A549 (cell line): Measurements from ENCODE around the gene CBLC.
"Not testable (repeated sequence)": the region's sequence is repeated elsewhere in the genome, so short reads cannot be mapped to it uniquely, and the experiment has no call there.

Experiments
- BHLHE40 ChIP-seq: IDR thresholded peaks from 2 replicates; pipeline ENCODE4 v1.6.1; 2012; ENCODE audit warnings: low read depth, low read length, inconsistent platforms
- EP300 ChIP-seq, 2 experiments: fragments of >200 bp; sonication (Bioruptor Twin); formaldehyde crosslinking; IDR thresholded peaks; 2 replicates in 1 of 2; 3 replicates in 1 of 2; pipeline ENCODE4 v1.6.1; 2016 to 2017
- NFE2L2 ChIP-seq: fragments of 150-350 bp; conservative IDR thresholded peaks from 2 replicates; pipeline ENCODE4 v1.6.1; 2014; ENCODE audit warnings: low read length
- RAD21 ChIP-seq, 2 experiments: fragments of >200 bp in 1 of 2; sonication (Bioruptor Twin) in 1 of 2; formaldehyde crosslinking in 1 of 2; IDR thresholded peaks in 1 of 2; conservative IDR thresholded peaks in 1 of 2; 2 replicates in 1 of 2; 3 replicates in 1 of 2; pipeline ENCODE4 v1.6.1; 2012 to 2018; ENCODE audit warnings: inconsistent platforms in 1 of 2
- ZFP36 ChIP-seq: fragments of 450-650 bp; IDR thresholded peaks from 2 replicates; pipeline ENCODE4 v1.6.1; 2014; ENCODE audit warnings: borderline replicate concordance; ENCODE audit not compliant: partially characterized antibody
- TF ChIP-seq, protein P1 (sequence below): fragments of >200 bp; sonication (Bioruptor Twin); formaldehyde crosslinking; IDR thresholded peaks from 3 replicates; pipeline ENCODE4 v1.5.1; 2016
- TF ChIP-seq, protein P2 (sequence below): fragments of 200-600 bp; sonication (generic); IDR thresholded peaks from 2 replicates; pipeline ENCODE4 v1.6.1; 2016; ENCODE audit warnings: antibody characterized with exemption, mild to moderate bottlenecking, moderate library complexity

DNA sequence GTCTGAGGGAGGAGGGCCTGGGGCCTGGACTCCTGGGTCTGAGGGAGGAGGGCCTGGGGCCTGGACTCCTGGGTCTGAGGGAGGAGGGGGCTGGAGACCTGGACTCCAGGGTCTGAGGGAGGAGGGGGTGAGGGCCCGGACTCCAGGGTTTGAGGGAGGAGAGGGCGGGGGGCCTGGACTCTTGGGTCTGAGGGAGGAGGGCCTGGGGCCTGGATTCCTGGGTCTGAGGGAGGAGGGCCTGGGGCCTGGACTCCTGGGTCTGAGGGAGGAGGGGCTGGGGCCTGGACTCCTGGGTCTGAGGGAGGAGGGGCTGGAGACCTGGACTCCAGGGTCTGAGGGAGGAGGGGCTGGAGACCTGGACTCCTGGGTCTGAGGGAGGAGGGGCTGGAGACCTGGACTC lies 4.0 kb downstream of the CBLC start:
- not testable (repeated sequence) for TF ChIP-seq NFE2L2; BHLHE40; EP300 (IDR thresholded peaks at IDR 0.05); RAD21 (conservative IDR thresholded peaks at IDR 0.05 in 1 of 2, IDR thresholded peaks at IDR 0.05 in 1 of 2); ZFP36
- TF ChIP-seq, protein P1, sequence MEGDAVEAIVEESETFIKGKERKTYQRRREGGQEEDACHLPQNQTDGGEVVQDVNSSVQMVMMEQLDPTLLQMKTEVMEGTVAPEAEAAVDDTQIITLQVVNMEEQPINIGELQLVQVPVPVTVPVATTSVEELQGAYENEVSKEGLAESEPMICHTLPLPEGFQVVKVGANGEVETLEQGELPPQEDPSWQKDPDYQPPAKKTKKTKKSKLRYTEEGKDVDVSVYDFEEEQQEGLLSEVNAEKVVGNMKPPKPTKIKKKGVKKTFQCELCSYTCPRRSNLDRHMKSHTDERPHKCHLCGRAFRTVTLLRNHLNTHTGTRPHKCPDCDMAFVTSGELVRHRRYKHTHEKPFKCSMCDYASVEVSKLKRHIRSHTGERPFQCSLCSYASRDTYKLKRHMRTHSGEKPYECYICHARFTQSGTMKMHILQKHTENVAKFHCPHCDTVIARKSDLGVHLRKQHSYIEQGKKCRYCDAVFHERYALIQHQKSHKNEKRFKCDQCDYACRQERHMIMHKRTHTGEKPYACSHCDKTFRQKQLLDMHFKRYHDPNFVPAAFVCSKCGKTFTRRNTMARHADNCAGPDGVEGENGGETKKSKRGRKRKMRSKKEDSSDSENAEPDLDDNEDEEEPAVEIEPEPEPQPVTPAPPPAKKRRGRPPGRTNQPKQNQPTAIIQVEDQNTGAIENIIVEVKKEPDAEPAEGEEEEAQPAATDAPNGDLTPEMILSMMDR: not testable (repeated sequence)
- TF ChIP-seq, protein P2, sequence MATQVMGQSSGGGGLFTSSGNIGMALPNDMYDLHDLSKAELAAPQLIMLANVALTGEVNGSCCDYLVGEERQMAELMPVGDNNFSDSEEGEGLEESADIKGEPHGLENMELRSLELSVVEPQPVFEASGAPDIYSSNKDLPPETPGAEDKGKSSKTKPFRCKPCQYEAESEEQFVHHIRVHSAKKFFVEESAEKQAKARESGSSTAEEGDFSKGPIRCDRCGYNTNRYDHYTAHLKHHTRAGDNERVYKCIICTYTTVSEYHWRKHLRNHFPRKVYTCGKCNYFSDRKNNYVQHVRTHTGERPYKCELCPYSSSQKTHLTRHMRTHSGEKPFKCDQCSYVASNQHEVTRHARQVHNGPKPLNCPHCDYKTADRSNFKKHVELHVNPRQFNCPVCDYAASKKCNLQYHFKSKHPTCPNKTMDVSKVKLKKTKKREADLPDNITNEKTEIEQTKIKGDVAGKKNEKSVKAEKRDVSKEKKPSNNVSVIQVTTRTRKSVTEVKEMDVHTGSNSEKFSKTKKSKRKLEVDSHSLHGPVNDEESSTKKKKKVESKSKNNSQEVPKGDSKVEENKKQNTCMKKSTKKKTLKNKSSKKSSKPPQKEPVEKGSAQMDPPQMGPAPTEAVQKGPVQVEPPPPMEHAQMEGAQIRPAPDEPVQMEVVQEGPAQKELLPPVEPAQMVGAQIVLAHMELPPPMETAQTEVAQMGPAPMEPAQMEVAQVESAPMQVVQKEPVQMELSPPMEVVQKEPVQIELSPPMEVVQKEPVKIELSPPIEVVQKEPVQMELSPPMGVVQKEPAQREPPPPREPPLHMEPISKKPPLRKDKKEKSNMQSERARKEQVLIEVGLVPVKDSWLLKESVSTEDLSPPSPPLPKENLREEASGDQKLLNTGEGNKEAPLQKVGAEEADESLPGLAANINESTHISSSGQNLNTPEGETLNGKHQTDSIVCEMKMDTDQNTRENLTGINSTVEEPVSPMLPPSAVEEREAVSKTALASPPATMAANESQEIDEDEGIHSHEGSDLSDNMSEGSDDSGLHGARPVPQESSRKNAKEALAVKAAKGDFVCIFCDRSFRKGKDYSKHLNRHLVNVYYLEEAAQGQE: not testable (repeated sequence)
